NCI-H187 (cell line): ENCODE results near the gene KHDRBS2.

ENCODE experiments used
- DNase-seq, 2 experiments: peaks; one replicate each; lab custom pipeline; 2025; lab: John Stamatoyannopoulos, UW

Gene KHDRBS2

GRCh38 chr6:62035952-62036351 is 250.1 kb downstream of the KHDRBS2 start:
- DNase-seq, result no peak

- DNase-seq, result no peak
These were observed 272.3 kb downstream of the KHDRBS2 start for GRCh38 chr6:62013719-62014118.

GRCh38 chr6:62009445-62009844 is 276.6 kb downstream of the KHDRBS2 start:
- no peak for DNase-seq

GRCh38 chr6:61989616-61990015 is 296.4 kb downstream of the KHDRBS2 start:
- DNase-seq, result no peak

GRCh38 chr6:61980622-61981021 is 305.4 kb downstream of the KHDRBS2 start:
- no peak for DNase-seq

- DNase-seq, result no peak
These were observed 308.1 kb downstream of the KHDRBS2 start for GRCh38 chr6:61977947-61978346.

GRCh38 chr6:61977099-61977498 is 308.9 kb downstream of the KHDRBS2 start:
- no peak for DNase-seq

- no peak for DNase-seq
These were observed 326.8 kb downstream of the KHDRBS2 start for GRCh38 chr6:61959196-61959595.

- DNase-seq, result no peak
These were observed 332.2 kb downstream of the KHDRBS2 start for GRCh38 chr6:61953851-61954250.

GRCh38 chr6:61951586-61951985 is 334.4 kb downstream of the KHDRBS2 start:
- no peak for DNase-seq

GRCh38 chr6:61950811-61951210 is 335.2 kb downstream of the KHDRBS2 start:
- no peak for DNase-seq

- DNase-seq, result no peak
These were observed 336.1 kb downstream of the KHDRBS2 start for GRCh38 chr6:61949971-61950370.

- no peak for DNase-seq
These were observed 336.9 kb downstream of the KHDRBS2 start for GRCh38 chr6:61949161-61949560.

- no peak for DNase-seq
These were observed 338.6 kb downstream of the KHDRBS2 start for GRCh38 chr6:61947311-61947947.

GRCh38 chr6:61940919-61941318 is 345.1 kb downstream of the KHDRBS2 start:
- DNase-seq, result no peak

GRCh38 chr6:61935242-61935846 is 350.7 kb downstream of the KHDRBS2 start:
- no peak for DNase-seq

- no peak for DNase-seq
These were observed 376.5 kb downstream of the KHDRBS2 start for GRCh38 chr6:61909486-61909885.

- no peak for DNase-seq
These were observed 384.3 kb downstream of the KHDRBS2 start for GRCh38 chr6:61901748-61902147.

- DNase-seq, result no peak
These were observed 391.5 kb downstream of the KHDRBS2 start for GRCh38 chr6:61894536-61894935.

GRCh38 chr6:61887423-61887822 is 398.6 kb downstream of the KHDRBS2 start:
- DNase-seq, result no peak

- no peak for DNase-seq
These were observed 399.3 kb downstream of the KHDRBS2 start for GRCh38 chr6:61886608-61887259.

- DNase-seq, result no peak
These were observed 416.2 kb downstream of the KHDRBS2 start for GRCh38 chr6:61869632-61870400.
